ENCODE measurements around the gene NOS2.

GRCh38 chr17:27755706-27756466 is 44.4 kb downstream of the NOS2 start:
- TF ChIP-seq REST (IDR thresholded peaks at IDR 0.05; ENCODE audit: insufficient read depth in 1 of 2, low read depth in 2 of 2, low read length in 2 of 2) (no peak), POLR2AphosphoS5 (IDR thresholded peaks at IDR 0.05; ENCODE audit: low read depth, low read length) (no peak), TAF1 (IDR thresholded peaks at IDR 0.05; ENCODE audit: borderline replicate concordance, insufficient read depth, low read length) (no peak)
